Activated T-cell treated with anti-CD3 and anti-CD28 coated beads, Interleukin-2, amount 50 U/mL, for 24 hours (primary cell): ENCODE data around the gene SEC61B.

Experiments
- DNase-seq: peaks from one replicate; pipeline ENCODE4 v3.0.0-alpha.2; 2020
- H3K27ac Mint-ChIP-seq: 2 replicates; pipeline ENCODE4 v1.8.0; 2020; ENCODE audit warnings: mild to moderate bottlenecking, mixed read lengths
- H3K27me3 Mint-ChIP-seq: 2 replicates; pipeline ENCODE4 v1.8.0; 2020; ENCODE audit warnings: mixed read lengths
- H3K36me3 Mint-ChIP-seq: 2 replicates; pipeline ENCODE4 v1.8.0; 2020; ENCODE audit warnings: low read depth, mixed read lengths
- H3K4me1 Mint-ChIP-seq: 2 replicates; pipeline ENCODE4 v1.8.0; 2020; ENCODE audit warnings: low read depth, mixed read lengths
- H3K4me3 Mint-ChIP-seq: 2 replicates; pipeline ENCODE4 v1.8.0; 2020; ENCODE audit warnings: mild to moderate bottlenecking, moderate library complexity, mixed read lengths
- H3K9me3 Mint-ChIP-seq: 2 replicates; pipeline ENCODE4 v1.8.0; 2020; ENCODE audit warnings: mixed read lengths

Gene SEC61B

DNA sequence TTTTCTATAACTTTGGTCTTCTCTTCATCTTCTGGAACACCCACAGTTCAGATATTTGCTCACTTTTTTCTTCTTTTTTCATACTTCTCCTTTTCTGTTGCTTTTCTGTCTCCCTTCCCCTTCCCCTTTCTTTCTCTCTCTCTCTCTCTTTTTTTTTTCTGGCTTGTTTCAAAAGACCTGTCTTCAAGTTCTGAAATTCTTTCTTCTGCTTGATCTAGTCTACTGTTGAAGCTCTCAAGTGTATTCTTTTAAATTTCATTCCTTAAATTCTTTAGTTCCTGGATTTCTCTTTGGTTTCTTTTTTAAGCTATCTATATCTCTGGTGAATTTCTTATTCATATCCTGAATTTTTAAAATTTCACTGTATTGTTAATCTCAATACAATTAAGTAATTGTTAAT lies 11.5 kb upstream of the SEC61B start:
- no peak overlapping the region for H3K4me3 Mint-ChIP-seq
- H3K4me1 Mint-ChIP-seq, result no peaks in the 10 kb centered on the region
- no peak for DNase-seq
- H3K27ac Mint-ChIP-seq, result no peak overlapping the region
- peaks cover 14% of the 10 kb centered on the region for H3K36me3 Mint-ChIP-seq
- peaks cover 3% of the 10 kb centered on the region for H3K27me3 Mint-ChIP-seq
- H3K9me3 Mint-ChIP-seq, result peaks cover 21% of the 10 kb centered on the region

DNA sequence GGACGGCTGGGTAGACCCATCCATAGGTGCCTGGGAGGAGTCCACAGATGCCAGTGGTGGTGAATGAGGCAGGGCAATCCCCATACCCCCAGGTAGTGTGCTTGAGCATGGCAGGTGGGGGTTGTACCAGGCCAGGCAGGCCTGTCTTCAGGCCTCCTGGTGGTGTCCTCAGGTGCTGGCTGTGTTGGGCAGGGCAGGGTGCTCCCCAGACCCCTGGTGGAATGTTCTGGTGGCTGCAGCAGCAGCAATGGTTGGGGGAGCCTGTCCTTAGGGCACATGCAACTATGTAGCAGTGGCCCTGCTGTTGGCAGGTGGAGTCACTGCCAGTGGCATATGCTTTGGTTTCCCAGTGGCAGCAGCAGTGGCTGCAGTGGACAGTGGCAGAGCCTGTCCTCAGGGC lies 10.3 kb upstream of the SEC61B start:
- H3K4me3 Mint-ChIP-seq, result no peak overlapping the region
- H3K4me1 Mint-ChIP-seq, result peaks cover 3% of the 10 kb centered on the region
- H3K27ac Mint-ChIP-seq, result no peak overlapping the region
- peaks cover 25% of the 10 kb centered on the region for H3K36me3 Mint-ChIP-seq
- peaks cover 3% of the 10 kb centered on the region for H3K27me3 Mint-ChIP-seq
- H3K9me3 Mint-ChIP-seq, result peaks cover 18% of the 10 kb centered on the region
- no peak for DNase-seq

DNA sequence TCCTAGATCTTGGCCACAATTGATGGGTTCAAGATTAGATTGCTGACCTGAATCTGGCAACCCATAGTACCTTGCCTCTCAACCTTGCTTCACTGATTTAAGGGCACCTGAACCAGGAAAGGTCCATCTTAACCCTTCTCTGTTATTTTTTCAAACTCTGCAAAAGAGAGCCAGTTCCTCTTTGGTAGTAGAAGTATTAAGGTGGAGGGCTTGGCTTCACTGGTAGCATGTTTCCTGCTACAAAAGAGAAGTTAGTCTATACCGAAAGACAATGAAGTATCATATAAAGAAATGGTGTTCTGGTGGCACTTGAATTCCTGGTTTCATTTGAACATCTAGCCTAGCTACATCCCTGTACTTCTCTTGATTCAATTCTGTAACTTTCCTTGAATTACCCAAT lies 8.9 kb upstream of the SEC61B start:
- H3K9me3 Mint-ChIP-seq, result peaks cover 8% of the 10 kb centered on the region
- DNase-seq, result no peak
- H3K4me1 Mint-ChIP-seq, result peaks cover 15% of the 10 kb centered on the region
- H3K27ac Mint-ChIP-seq, result no peak overlapping the region
- H3K36me3 Mint-ChIP-seq, result peaks cover 40% of the 10 kb centered on the region
- H3K27me3 Mint-ChIP-seq, result no peaks in the 10 kb centered on the region
- no peak overlapping the region for H3K4me3 Mint-ChIP-seq

DNA sequence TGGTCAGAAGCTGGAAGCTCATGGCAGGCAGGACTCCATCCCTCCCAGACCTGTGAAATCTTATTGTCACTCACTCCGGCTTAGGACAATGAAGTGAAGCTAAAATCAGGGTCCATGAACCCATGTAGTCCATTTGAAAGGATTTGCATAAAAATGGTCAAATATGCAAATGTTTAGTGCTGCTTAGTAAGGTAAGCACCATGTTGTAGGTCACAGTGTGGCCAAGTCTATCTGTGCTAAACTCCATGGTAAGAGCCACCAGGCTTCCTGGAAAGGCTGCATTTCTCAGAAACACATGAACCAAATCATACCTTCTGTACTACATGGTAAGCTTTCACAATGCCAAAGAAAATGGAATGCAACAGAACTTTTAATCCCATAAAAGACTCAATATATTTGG lies 6.0 kb upstream of the SEC61B start:
- Mint-ChIP-seq H3K4me1 (peaks cover 38% of the 10 kb centered on the region), H3K4me3 (no peak overlapping the region), H3K9me3 (no peaks in the 10 kb centered on the region), H3K27me3 (no peaks in the 10 kb centered on the region), H3K27ac (no peak overlapping the region), H3K36me3 (peaks cover 63% of the 10 kb centered on the region)
- DNase-seq, result no peak

DNA sequence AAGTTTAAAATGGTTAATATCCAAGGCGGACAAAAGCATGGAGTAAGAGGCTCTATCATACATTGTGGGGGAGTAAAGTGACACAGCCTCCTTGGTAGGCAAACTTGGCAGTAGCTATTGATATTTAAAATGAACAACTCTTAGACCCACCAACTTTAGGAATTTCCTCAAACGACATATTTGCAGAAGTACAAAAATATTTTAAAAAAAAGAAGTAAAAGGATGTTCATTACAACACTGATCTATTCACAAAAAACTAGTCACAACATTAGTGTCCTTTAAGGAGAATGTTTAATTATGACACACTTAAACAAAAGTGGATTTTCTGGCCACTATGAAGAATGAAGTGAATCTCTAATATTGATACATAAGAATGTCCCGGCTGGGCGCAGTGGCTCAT lies 2.1 kb upstream of the SEC61B start:
- DNase-seq, result no peak
- Mint-ChIP-seq H3K9me3 (no peaks in the 10 kb centered on the region), H3K4me1 (peaks cover 61% of the 10 kb centered on the region), H3K4me3 (peak overlapping the region; percentile 95), H3K27me3 (no peaks in the 10 kb centered on the region), H3K36me3 (peaks cover 90% of the 10 kb centered on the region), H3K27ac (peak overlapping the region; percentile 41)

DNA sequence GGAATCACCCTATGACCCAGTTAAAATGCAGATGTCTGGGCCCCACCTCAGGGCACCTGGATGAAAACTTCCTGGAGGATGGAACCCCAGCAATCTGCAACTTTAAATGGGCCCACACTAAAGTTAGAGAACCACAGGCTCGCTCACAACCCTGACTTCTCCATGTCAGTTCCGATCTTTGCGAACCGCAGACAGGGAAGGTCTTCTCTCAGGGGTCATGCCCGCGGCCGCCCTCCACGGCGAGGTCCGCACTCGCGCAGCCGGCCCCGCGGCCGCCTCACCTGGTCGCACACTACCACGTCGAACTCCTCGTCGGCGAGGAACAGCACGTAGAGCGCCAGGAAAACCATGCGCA lies 839 bp upstream of the SEC61B start:
- peak overlapping the region; percentile 95 for H3K4me3 Mint-ChIP-seq
- no peaks in the 10 kb centered on the region for H3K27me3 Mint-ChIP-seq
- H3K9me3 Mint-ChIP-seq, result no peaks in the 10 kb centered on the region
- peaks cover 90% of the 10 kb centered on the region for H3K36me3 Mint-ChIP-seq
- peak overlapping the region; percentile 86 for H3K27ac Mint-ChIP-seq
- no peak for DNase-seq
- peaks cover 68% of the 10 kb centered on the region for H3K4me1 Mint-ChIP-seq

DNA sequence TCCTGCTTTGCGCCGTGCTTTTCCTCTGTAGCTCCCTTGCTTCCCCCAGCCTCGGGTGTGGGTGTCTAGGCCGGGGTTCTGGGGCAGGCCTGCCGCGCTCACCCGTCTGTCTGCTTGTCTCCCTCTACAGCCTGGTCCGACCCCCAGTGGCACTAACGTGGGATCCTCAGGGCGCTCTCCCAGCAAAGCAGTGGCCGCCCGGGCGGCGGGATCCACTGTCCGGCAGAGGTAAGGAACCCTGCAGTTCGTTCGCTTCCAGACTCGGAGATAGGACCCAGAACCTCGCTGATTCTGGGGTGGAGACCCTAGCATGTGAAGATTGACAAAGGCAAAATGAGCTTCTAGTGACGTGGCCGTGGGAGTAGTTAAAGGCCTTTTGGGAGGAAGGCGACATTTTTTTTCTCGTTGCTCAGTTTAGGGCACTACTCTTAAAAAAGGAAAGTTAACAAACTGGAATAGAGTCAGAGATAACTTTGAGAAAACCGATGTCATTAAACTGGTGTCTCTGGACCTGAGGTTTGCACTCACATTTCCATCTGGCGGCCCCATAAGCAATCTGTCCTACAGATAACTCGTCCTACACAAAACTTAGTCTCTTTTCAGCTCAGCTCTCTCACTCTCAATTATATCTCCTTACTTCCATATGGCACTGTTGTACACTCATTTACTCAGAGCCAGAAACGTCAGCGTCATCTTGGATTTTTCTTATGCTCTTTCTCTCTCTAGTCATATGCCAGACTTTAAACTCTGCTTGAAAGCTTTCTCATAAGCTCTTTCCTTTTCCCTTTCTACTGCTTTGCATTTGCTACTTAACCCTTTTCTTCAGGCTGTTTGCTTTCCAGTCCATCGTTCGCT lies 561 bp downstream of the SEC61B start:
- Mint-ChIP-seq H3K4me1 (peaks cover 64% of the 10 kb centered on the region), H3K9me3 (no peaks in the 10 kb centered on the region), H3K36me3 (peaks cover 87% of the 10 kb centered on the region), H3K27ac (peak overlapping the region; percentile 100), H3K27me3 (no peaks in the 10 kb centered on the region), H3K4me3 (peak overlapping the region; percentile 95)
- DNase-seq, result no peak

DNA sequence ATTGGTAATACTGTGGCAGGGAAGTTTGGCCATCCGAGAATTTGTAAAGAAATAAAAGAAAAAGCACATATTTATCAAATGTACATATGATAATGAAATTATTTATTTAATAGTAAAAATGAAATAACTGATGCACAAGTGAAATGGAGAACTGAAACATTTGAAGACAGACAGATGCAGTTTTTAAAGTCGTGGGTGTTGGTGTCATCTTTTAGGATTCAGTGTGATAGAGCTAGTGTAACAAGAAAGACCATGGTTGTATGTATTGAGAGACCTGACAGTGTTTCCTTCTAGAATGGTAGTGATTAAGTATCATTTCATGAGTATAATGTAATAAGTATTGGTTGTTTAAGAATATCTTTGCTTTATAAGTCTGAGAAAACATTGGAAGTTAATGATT lies 2.4 kb downstream of the SEC61B start:
- Mint-ChIP-seq H3K36me3 (peaks cover 88% of the 10 kb centered on the region), H3K4me1 (peaks cover 54% of the 10 kb centered on the region), H3K9me3 (no peaks in the 10 kb centered on the region), H3K4me3 (peak overlapping the region; percentile 95), H3K27ac (peak overlapping the region; percentile 100), H3K27me3 (no peaks in the 10 kb centered on the region)
- DNase-seq, result no peak

DNA sequence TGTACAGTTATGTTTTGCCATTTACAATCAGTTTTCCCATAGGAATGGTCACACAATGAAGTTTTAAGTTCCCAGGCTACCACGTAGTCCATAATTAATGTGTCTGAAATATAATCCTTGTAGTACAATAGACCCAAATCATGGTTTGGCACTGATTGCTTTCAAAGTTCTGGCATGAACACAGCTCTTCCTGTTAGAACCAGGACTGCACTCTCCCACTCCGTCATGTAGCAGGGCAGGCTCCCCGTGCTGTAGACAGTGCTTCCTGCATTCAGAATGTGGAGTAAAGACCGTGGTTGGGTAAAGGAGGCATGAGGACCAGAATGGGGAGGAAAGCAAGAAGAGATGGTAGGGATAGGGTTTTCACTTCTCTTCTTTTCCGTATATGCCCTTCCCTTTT lies 4.0 kb downstream of the SEC61B start:
- Mint-ChIP-seq H3K27ac (peak overlapping the region; percentile 34), H3K9me3 (no peaks in the 10 kb centered on the region), H3K4me1 (peaks cover 40% of the 10 kb centered on the region), H3K36me3 (peaks cover 86% of the 10 kb centered on the region), H3K4me3 (no peak overlapping the region), H3K27me3 (no peaks in the 10 kb centered on the region)
- DNase-seq, result no peak

DNA sequence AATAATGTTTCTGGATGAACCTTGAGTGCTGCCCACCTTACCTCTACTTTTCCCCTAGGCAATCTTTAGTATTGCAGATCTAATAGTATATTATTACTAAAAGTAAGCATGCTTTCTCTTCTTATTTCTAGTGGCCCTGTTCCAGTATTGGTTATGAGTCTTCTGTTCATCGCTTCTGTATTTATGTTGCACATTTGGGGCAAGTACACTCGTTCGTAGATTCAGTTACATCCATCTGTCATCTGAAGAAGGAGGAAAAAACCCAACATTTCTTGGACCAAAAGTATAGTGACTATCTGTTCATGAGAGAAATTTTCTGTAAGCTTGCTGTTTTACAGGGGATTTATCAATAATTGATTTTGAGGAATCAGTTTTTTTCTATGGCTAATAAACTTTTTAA lies 8.1 kb downstream of the SEC61B start:
- H3K9me3 Mint-ChIP-seq, result no peaks in the 10 kb centered on the region
- H3K4me1 Mint-ChIP-seq, result peaks cover 20% of the 10 kb centered on the region
- H3K27ac Mint-ChIP-seq, result no peak overlapping the region
- H3K27me3 Mint-ChIP-seq, result no peaks in the 10 kb centered on the region
- peaks cover 75% of the 10 kb centered on the region for H3K36me3 Mint-ChIP-seq
- no peak overlapping the region for H3K4me3 Mint-ChIP-seq
- DNase-seq, result no peak

DNA sequence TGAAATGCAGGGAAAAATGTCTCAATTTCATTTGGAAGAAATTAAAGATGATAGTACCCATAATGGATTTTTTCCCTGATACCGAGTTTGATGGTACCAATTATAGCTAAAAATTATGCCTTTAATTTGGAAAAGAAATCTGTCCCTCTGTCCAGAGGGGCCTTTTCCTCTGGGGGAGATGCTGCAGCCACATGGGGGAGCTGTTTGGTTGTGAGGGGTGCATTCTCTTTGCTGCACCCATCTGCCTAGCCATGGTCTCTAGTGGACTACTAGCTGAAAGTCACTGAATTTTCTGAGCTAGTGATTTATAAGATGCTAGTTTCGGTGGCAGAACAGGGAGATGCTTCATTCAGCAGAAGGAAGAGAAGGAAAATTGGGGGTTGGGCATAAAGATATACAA lies 9.6 kb downstream of the SEC61B start:
- Mint-ChIP-seq H3K4me1 (peaks cover 23% of the 10 kb centered on the region), H3K4me3 (no peak overlapping the region), H3K36me3 (peaks cover 64% of the 10 kb centered on the region), H3K27ac (no peak overlapping the region), H3K27me3 (no peaks in the 10 kb centered on the region), H3K9me3 (no peaks in the 10 kb centered on the region)
- no peak for DNase-seq

DNA sequence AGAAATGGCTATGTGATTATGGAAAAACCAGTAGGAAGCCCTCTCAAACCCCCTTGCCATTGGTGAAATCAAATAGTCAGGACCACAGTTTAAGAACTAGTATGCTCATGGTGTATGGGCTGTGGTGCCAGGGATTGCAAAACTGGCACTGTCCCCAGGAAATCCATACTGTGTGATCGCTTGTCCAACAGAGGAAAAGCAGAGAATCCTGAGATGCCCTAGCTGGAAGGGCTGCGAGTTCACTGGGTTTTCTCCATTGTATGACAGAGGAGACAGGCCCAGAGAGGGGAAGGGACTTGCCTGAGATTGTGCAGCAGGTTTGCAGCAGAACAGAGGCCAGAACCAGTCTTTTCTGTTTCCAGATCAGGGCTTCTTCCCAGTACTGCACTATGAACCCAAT lies 12.5 kb downstream of the SEC61B start:
- Mint-ChIP-seq H3K4me1 (peaks cover 30% of the 10 kb centered on the region), H3K27ac (no peak overlapping the region), H3K27me3 (no peaks in the 10 kb centered on the region), H3K36me3 (peaks cover 65% of the 10 kb centered on the region), H3K4me3 (no peak overlapping the region), H3K9me3 (no peaks in the 10 kb centered on the region)
- no peak for DNase-seq

DNA sequence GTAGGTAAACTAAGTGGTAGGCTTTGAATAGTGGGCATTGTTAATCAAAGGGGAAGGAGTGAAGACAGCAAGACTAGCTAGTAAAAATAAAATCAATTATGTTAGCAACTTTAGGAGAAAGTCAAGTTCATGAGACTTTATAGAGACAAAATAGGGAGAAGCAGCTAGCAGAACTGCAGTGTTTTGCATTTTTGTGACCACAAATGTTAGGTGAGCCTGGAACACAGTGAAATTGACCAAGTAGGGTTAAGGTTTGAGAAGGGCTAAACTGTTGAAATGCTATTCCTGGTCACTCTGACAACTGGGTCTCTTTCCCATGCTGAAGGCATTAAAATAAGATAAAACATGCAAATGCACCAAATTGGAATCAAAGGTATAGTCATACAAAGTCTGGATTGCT lies 13.0 kb downstream of the SEC61B start:
- Mint-ChIP-seq H3K9me3 (no peaks in the 10 kb centered on the region), H3K27me3 (no peaks in the 10 kb centered on the region), H3K27ac (no peak overlapping the region), H3K4me3 (no peak overlapping the region), H3K4me1 (peaks cover 30% of the 10 kb centered on the region), H3K36me3 (peaks cover 70% of the 10 kb centered on the region)
- DNase-seq, result no peak

DNA sequence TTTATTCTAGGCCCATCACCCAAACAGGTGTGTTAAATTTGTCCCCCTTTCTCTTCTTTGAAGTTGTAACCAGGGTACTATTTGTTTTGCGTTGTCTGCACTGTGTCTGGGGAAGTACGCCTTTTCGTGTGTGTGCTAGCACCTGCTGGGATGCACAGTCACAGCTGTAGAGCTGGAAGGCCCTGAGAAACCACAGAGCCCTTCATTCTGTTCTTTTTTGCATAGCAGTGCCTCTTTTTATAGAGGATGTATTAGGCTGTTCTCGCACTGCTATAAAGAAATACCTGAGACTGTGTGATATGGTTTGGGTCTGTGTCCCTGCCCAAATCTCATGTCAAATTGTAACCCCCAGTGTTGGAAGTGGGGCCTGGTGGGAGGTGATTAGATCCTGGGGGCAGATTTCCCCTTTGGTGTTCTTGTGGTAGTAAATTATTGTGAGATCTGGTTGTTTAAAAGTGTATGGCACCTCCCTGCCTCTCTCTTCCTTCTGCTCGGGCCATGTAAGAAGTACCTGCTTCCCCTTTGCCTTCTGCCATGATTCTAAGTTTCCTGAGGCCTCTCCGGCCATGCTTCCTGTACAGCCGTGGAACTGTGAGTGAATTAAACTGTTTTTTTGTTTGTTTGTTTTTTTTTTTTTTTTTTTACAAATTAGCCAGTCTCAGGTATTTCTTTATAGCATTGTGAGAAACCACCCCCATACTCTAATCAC lies 14.0 kb downstream of the SEC61B start:
- no peak for DNase-seq
- H3K4me3 Mint-ChIP-seq, result peak overlapping the region; percentile 22
- H3K36me3 Mint-ChIP-seq, result peaks cover 68% of the 10 kb centered on the region
- peaks cover 30% of the 10 kb centered on the region for H3K4me1 Mint-ChIP-seq
- H3K9me3 Mint-ChIP-seq, result no peaks in the 10 kb centered on the region
- peak overlapping the region; percentile 58 for H3K27ac Mint-ChIP-seq
- H3K27me3 Mint-ChIP-seq, result no peaks in the 10 kb centered on the region

DNA sequence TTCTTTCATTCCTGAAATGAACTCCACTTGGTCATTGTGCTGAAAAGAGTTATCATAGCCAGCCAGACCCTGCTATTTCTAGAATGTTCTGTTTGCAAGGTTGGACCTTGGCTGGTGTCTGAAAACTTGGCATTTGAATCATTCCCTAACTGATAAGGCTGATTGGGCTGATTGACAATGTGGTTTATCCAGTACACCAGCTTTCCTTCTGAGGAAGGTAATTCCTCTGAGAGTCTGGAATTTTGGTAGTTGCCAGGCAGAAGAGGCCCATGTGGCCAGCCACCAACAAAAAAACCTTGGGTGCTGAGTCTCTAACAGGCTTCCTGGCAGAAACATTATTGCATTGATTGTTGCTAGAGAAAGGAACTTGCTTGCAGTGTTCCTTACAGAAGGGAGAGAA lies 15.3 kb downstream of the SEC61B start:
- Mint-ChIP-seq H3K27ac (no peak overlapping the region), H3K4me1 (peaks cover 30% of the 10 kb centered on the region), H3K4me3 (no peak overlapping the region), H3K36me3 (peaks cover 61% of the 10 kb centered on the region), H3K9me3 (no peaks in the 10 kb centered on the region), H3K27me3 (no peaks in the 10 kb centered on the region)
- DNase-seq, result no peak
